Suprapubic skin (tissue), 4 donors: ENCODE measurements around the gene MGAT5B. TPM values are rescaled to one million over a fixed set of nuclear protein-coding genes. Genes with fewer than 3 reads are reported as not detected.

Source experiments
- DNase-seq, 2 donors: peaks; one replicate each; pipeline ENCODE4 v3.0.0-alpha.2; 2019; ENCODE audit warnings: low spot score in 2 of 2
- H3K27ac ChIP-seq: fragments of 200-600 bp; sonication (generic); one replicate; pipeline ENCODE4 v1.5.1; 2019
- H3K27me3 ChIP-seq: fragments of 200-600 bp; sonication (generic); one replicate; pipeline ENCODE4 v1.5.1; 2019
- H3K36me3 ChIP-seq: fragments of 200-600 bp; sonication (generic); one replicate; pipeline ENCODE4 v1.5.1; 2019
- H3K4me1 ChIP-seq: fragments of 200-600 bp; sonication (generic); one replicate; pipeline ENCODE4 v1.5.1; 2019
- H3K4me3 ChIP-seq: fragments of 200-600 bp; sonication (generic); one replicate; pipeline ENCODE4 v1.5.1; 2019; ENCODE audit warnings: mild to moderate bottlenecking
- H3K9me3 ChIP-seq: fragments of 200-600 bp; sonication (generic); one replicate; pipeline ENCODE4 v1.5.1; 2019
- EP300 ChIP-seq: sonication (generic); formaldehyde crosslinking; IDR thresholded peaks from one replicate; pipeline ENCODE4 v1.6.1; 2017; ENCODE audit warnings: antibody characterized with exemption
- POLR2A ChIP-seq, 2 donors: fragments of 450-650 bp; IDR thresholded peaks; one replicate each; pipeline ENCODE4 v1.6.1; 2017; ENCODE audit warnings: antibody characterized with exemption in 2 of 2, mild to moderate bottlenecking in 2 of 2, moderate library complexity in 2 of 2
- POLR2AphosphoS5 ChIP-seq, 3 donors: sonication (generic); formaldehyde crosslinking; IDR thresholded peaks; one replicate each; pipeline ENCODE4 v1.6.1; 2017; ENCODE audit warnings: antibody characterized with exemption in 3 of 3
- WGBS: methylation state at CpG from one replicate; pipeline ENCODE4 v1.1.5; 2018; 5-methylcytosine and 5-hydroxymethylcytosine counted together
- total RNA-seq, 4 donors: library from RNA; depleted of rRNA; stranded (reverse); fragments of >200 nt; gene quantifications; one replicate each; pipeline ENCODE4 v1.1.0, GENCODE V29; 2016
- TF ChIP-seq, protein P1 (sequence below), 2 donors: fragments of 200-600 bp in 1 of 2; fragments of 450-650 bp in 1 of 2; sonication (generic) in 1 of 2; IDR thresholded peaks; one replicate each; pipeline ENCODE4 v1.5.1; 2016 to 2019; ENCODE audit warnings: antibody characterized with exemption in 2 of 2, mild to moderate bottlenecking in 1 of 2, moderate library complexity in 1 of 2

The MGAT5B gene
- total RNA-seq, 4 donors from 2014 or later, result 0.26 to 0.72 (median 0.30) TPM; not detected in 1

- TF ChIP-seq POLR2A (IDR thresholded peaks at IDR 0.05) (no peak), POLR2AphosphoS5 (IDR thresholded peaks at IDR 0.05) (no peak), EP300 (no peak)
- TF ChIP-seq, protein P1, sequence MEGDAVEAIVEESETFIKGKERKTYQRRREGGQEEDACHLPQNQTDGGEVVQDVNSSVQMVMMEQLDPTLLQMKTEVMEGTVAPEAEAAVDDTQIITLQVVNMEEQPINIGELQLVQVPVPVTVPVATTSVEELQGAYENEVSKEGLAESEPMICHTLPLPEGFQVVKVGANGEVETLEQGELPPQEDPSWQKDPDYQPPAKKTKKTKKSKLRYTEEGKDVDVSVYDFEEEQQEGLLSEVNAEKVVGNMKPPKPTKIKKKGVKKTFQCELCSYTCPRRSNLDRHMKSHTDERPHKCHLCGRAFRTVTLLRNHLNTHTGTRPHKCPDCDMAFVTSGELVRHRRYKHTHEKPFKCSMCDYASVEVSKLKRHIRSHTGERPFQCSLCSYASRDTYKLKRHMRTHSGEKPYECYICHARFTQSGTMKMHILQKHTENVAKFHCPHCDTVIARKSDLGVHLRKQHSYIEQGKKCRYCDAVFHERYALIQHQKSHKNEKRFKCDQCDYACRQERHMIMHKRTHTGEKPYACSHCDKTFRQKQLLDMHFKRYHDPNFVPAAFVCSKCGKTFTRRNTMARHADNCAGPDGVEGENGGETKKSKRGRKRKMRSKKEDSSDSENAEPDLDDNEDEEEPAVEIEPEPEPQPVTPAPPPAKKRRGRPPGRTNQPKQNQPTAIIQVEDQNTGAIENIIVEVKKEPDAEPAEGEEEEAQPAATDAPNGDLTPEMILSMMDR (IDR thresholded peaks at IDR 0.05), result no peak
Measured at GRCh38 chr17:76935331-76935730, 67.1 kb downstream of the MGAT5B start.

GRCh38 chr17:76937238-76937637, 69.0 kb downstream of the MGAT5B start:
- 91% methylated on average over 2 of the region's 2 CpGs for WGBS
- no peak overlapping the region for H3K4me3 ChIP-seq
- H3K27ac ChIP-seq, result no peak overlapping the region
- H3K27me3 ChIP-seq, result peaks cover 42% of the 10 kb centered on the region
- no peaks in the 10 kb centered on the region for H3K36me3 ChIP-seq
- no peaks in the 10 kb centered on the region for H3K9me3 ChIP-seq
- no peak for DNase-seq
- H3K4me1 ChIP-seq, result no peaks in the 10 kb centered on the region
- TF ChIP-seq, protein P1 (IDR thresholded peaks at IDR 0.05), result no peak
- TF ChIP-seq POLR2AphosphoS5 (IDR thresholded peaks at IDR 0.05), result no peak
- TF ChIP-seq EP300, result no peak
- TF ChIP-seq POLR2A (IDR thresholded peaks at IDR 0.05), result no peak

More at GRCh38 chr17:76935331-76935730, 67.1 kb downstream of the MGAT5B start:
- Histone ChIP-seq H3K4me1 (no peaks in the 10 kb centered on the region), H3K27me3 (peaks cover 26% of the 10 kb centered on the region), H3K27ac (no peak overlapping the region), H3K4me3 (no peak overlapping the region), H3K36me3 (no peaks in the 10 kb centered on the region), H3K9me3 (no peaks in the 10 kb centered on the region)
- no peak for DNase-seq
- 75% methylated on average over 3 of the region's 3 CpGs for WGBS

DNA sequence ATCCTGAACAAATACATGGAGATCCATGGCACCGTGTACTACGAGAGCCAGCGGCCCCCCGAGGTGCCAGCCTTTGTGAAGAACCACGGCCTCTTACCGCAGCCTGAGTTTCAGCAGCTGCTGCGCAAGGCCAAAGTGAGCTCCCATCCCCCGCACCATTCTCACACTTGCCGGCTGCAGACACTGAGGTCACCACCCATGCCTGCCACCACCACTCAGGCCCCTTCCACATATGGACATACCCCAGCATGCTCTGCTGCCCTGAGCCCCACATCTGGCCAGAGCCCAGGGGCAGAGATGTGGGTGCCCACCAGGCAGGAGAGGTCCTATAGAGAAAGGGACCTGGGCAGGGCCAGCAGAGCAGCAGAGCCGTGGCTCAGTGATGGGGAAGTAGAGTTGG, 69.8 kb downstream of the MGAT5B start:
- H3K27ac ChIP-seq, result no peak overlapping the region
- WGBS, result 88% methylated on average over 10 of the region's 10 CpGs
- H3K9me3 ChIP-seq, result no peaks in the 10 kb centered on the region
- DNase-seq, result no peak
- TF ChIP-seq, protein P1 (IDR thresholded peaks at IDR 0.05), result no peak
- no peak for TF ChIP-seq POLR2A (IDR thresholded peaks at IDR 0.05)
- TF ChIP-seq EP300, result no peak
- TF ChIP-seq POLR2AphosphoS5 (IDR thresholded peaks at IDR 0.05), result no peak
- no peaks in the 10 kb centered on the region for H3K36me3 ChIP-seq
- peaks cover 48% of the 10 kb centered on the region for H3K27me3 ChIP-seq
- no peaks in the 10 kb centered on the region for H3K4me1 ChIP-seq
- H3K4me3 ChIP-seq, result no peak overlapping the region

- Histone ChIP-seq H3K4me3 (no peak overlapping the region), H3K4me1 (no peaks in the 10 kb centered on the region), H3K27me3 (peaks cover 46% of the 10 kb centered on the region), H3K27ac (no peak overlapping the region), H3K9me3 (no peaks in the 10 kb centered on the region), H3K36me3 (no peaks in the 10 kb centered on the region)
- 44% methylated on average over 11 of the region's 14 CpGs for WGBS
- no peak for DNase-seq
- TF ChIP-seq EP300, result no peak
- TF ChIP-seq, protein P1 (IDR thresholded peaks at IDR 0.05), result no peak
- TF ChIP-seq POLR2AphosphoS5 (IDR thresholded peaks at IDR 0.05), result no peak
- no peak for TF ChIP-seq POLR2A (IDR thresholded peaks at IDR 0.05)
Measured at GRCh38 chr17:76940295-76940694, 72.1 kb downstream of the MGAT5B start.

- Histone ChIP-seq H3K27me3 (peaks cover 46% of the 10 kb centered on the region), H3K4me3 (no peak overlapping the region), H3K9me3 (no peaks in the 10 kb centered on the region), H3K4me1 (no peaks in the 10 kb centered on the region), H3K27ac (no peak overlapping the region), H3K36me3 (no peaks in the 10 kb centered on the region)
- WGBS, result 85% methylated on average over 13 of the region's 13 CpGs
- TF ChIP-seq POLR2AphosphoS5 (IDR thresholded peaks at IDR 0.05) (no peak), POLR2A (IDR thresholded peaks at IDR 0.05) (no peak), EP300 (no peak)
- TF ChIP-seq, protein P1 (IDR thresholded peaks at IDR 0.05), result no peak
- no peak for DNase-seq
Measured at GRCh38 chr17:76940738-76941350, 72.6 kb downstream of the MGAT5B start.
